NCI-H774 (cell line): ENCODE results near the gene SLC4A2.

ENCODE experiments used
- DNase-seq: peaks from one replicate; lab custom pipeline; 2025; lab: John Stamatoyannopoulos, UW

SLC4A2 gene

GRCh38 chr7:151062399-151063211 is 3.2 kb downstream of the SLC4A2 start:
- DNase-seq, result no peak

- no peak for DNase-seq
Measured at GRCh38 chr7:151063212-151063561, 3.8 kb downstream of the SLC4A2 start.

GRCh38 chr7:151064454-151064853 is 5.1 kb downstream of the SLC4A2 start:
- no peak for DNase-seq

- DNase-seq, result no peak
Measured at GRCh38 chr7:151064993-151065392, 5.6 kb downstream of the SLC4A2 start.

- no peak for DNase-seq
Measured at GRCh38 chr7:151065516-151065915, 6.1 kb downstream of the SLC4A2 start.

GRCh38 chr7:151066273-151066974 is 7.0 kb downstream of the SLC4A2 start:
- DNase-seq, result no peak

- no peak for DNase-seq
Measured at GRCh38 chr7:151068069-151068773, 8.8 kb downstream of the SLC4A2 start.

- DNase-seq, result no peak
Measured at GRCh38 chr7:151069841-151070573, 10.6 kb downstream of the SLC4A2 start.

- no peak for DNase-seq
Measured at GRCh38 chr7:151070574-151070960, 11.2 kb downstream of the SLC4A2 start.

GRCh38 chr7:151071032-151071866 is 11.9 kb downstream of the SLC4A2 start:
- no peak for DNase-seq

GRCh38 chr7:151073990-151074389 is 14.6 kb downstream of the SLC4A2 start:
- no peak for DNase-seq

- no peak for DNase-seq
Measured at GRCh38 chr7:151074817-151075661, 15.7 kb downstream of the SLC4A2 start.

GRCh38 chr7:151075662-151075971 is 16.2 kb downstream of the SLC4A2 start:
- DNase-seq, result no peak

GRCh38 chr7:151075978-151076426 is 16.6 kb downstream of the SLC4A2 start:
- DNase-seq, result no peak

- no peak for DNase-seq
Measured at GRCh38 chr7:151076863-151077704, 17.7 kb downstream of the SLC4A2 start.

- DNase-seq, result no peak
Measured at GRCh38 chr7:151077705-151078232, 18.4 kb downstream of the SLC4A2 start.

- no peak for DNase-seq
Measured at GRCh38 chr7:151078233-151079040, 19.0 kb downstream of the SLC4A2 start.

GRCh38 chr7:151079199-151079910 is 20.0 kb downstream of the SLC4A2 start:
- no peak for DNase-seq
